Stimulated activated CD8-positive, alpha-beta memory T cell treated with anti-CD3 and anti-CD28 coated beads, Interleukin-4, amount 100 ng/mL, for 48 hours (primary cell): ENCODE measurements around the gene ATP9A.
"Not testable (repeated sequence)": the region's sequence is repeated elsewhere in the genome, so short reads cannot be mapped to it uniquely, and the experiment has no call there.

Source experiments
- DNase-seq: peaks from one replicate; pipeline ENCODE4 v3.0.0-alpha.2; 2020

Gene ATP9A, protein sequence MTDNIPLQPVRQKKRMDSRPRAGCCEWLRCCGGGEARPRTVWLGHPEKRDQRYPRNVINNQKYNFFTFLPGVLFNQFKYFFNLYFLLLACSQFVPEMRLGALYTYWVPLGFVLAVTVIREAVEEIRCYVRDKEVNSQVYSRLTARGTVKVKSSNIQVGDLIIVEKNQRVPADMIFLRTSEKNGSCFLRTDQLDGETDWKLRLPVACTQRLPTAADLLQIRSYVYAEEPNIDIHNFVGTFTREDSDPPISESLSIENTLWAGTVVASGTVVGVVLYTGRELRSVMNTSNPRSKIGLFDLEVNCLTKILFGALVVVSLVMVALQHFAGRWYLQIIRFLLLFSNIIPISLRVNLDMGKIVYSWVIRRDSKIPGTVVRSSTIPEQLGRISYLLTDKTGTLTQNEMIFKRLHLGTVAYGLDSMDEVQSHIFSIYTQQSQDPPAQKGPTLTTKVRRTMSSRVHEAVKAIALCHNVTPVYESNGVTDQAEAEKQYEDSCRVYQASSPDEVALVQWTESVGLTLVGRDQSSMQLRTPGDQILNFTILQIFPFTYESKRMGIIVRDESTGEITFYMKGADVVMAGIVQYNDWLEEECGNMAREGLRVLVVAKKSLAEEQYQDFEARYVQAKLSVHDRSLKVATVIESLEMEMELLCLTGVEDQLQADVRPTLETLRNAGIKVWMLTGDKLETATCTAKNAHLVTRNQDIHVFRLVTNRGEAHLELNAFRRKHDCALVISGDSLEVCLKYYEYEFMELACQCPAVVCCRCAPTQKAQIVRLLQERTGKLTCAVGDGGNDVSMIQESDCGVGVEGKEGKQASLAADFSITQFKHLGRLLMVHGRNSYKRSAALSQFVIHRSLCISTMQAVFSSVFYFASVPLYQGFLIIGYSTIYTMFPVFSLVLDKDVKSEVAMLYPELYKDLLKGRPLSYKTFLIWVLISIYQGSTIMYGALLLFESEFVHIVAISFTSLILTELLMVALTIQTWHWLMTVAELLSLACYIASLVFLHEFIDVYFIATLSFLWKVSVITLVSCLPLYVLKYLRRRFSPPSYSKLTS

DNA sequence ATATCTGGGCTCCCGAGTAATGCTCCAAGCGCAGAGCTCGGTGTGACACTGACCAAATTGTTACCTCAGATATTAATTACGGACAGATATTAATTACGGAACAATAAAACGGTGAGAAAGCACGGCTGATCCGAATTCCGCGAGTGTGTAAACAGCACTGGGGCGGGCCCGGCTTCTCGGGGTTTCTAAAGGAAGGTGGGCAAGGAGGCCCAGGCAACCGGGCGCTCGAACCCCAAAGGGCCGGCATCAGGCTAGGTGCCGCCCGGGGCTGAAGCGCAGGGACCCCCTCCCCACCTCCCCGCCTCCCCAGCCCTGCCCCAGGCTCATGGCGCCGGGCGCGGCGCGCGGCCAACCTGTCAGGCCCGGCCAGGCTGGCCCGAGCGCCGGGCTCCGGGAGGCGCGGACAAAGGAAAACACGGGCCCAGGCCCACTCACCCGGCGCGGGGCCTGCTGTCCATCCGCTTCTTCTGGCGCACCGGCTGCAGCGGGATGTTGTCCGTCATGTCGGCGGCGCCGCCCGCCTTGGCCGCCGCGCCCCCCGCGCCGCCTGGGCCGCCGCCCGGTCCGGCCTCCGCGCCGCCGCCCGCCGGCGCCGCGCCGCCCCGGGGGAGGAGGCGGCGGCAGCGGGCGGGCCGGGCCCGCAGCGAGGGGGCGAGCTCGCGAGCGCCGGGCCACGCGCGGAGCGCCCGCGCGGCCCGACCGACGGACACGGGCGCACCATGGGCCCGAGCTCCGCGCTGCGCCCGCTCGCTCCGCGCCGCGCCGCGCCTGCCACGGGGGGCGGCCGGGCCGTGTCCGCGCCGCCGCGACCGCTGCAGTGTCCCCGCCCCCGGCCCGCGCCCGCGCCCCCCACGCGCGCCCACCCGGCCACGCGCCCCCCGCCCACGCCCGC is at the start of gene ATP9A:
ATP9A (minus strand) TSS at position 524 of the 892 bp plus-strand sequence; CDS start at position 503, 21 bp downstream.
- peak; percentile 24 for DNase-seq

DNA sequence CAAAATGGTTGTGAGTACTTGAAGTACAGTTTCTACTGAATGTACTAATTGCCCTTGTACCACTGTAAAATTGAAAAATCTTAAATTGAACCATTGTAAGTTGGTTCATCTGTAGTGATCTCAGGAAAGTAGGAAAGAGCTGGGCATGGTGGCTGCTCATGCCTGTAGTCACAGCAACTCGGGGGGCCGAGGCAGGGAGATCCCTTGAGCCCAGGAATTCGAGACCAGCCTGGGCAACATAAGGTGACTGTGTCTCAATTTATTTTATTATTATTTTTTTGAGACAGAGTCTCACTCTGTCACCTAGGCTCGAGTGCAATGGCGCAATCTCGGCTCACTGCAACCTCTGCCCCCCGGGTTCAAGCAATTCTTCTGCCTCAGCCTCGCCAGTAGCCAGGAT is 48.7 kb upstream of the ATP9A start:
- not testable (repeated sequence) for DNase-seq

DNA sequence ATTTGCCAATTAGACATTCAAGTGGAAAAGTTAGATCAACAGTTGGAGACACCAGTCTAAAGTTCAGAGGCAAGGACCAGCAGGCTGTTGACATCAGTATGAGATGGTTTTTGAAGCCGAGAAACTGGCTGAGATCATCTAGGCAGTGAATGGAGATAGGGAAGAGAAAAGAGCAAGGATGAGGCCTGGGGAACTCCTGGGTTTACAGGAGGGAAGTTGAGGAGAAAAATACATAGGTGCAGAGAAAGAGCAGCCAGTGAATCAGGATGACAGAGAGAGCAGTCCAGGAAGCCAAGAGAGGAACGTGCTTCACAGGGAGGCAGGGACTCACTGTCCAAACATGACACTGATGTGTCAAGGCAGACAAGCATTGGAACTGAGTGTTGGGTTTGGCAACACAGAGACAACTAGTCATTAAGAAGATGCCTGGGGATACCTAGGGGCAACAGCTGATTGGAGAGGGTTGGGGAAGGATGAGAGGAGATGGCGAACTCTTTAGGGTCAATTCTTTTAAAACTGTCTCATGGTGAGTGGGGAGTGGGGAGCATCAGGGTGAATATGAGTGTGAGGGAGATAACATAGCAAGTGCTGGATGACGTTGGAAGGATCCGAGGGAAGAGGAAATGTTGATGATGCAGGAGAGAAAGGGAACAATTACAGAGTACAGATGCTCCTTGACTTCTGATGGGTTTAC is 47.3 kb upstream of the ATP9A start:
- no peak for DNase-seq

DNA sequence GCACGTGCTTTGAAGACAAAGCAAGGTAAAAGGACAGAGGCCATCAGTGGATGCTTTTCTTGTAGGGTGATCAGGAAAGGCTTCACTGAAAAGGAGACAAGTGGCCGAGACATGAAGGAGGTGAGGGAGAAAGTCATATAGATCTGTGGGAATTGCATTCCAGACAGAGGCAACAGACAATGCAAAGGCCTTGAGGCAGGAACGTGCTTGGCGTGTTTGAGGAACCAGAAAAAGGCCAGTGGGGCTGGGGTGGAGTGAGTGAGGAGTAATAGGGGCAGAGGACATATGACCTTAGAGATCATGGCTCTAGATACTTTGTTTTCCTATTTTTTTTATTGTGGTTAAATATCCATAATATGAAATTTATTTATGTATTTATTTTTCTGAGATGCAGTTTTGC is 44.7 kb upstream of the ATP9A start:
- no peak for DNase-seq

DNA sequence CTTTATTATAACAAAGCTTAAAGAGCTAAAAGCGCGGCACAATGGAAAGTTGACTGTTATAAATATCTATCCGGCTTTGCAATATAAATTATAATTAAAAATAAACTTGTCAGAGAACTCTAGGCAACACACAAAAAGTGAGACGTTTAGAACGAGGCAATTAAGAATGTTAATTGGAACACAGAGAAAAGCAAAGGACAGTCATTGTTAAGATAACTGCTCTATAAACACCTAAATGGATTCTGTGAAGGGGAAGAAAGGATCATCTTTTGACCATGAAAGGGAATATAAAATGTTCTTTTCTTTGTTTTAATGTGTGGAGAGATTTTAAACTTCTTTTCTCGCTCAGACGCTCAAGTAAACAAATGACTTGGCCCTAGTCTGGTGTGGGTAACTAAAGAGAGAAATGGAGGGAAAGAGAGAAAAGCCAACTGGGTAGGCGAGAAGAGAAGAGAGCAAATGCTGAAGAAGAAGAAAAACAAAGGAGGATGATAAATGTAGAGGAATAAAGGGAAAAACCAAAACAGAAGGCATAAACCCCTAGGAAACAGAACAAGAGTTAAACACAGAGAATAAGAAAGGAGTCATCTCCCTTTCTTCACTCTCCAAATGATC is 43.4 kb upstream of the ATP9A start:
- DNase-seq, result no peak

DNA sequence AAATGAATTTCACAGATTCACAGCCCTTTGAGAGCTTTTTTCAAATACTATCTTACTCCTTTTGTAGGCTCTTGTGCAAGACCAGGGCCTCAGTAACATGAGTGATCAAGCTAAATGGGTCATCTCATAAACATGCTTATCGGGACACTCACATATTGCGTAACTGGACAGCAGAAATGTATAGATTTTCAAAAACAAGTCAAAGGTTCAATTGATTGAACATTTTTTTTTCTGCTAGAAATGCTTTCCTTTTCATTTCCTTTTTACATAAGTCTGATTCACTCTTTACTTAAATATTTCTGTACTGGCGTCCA is 42.8 kb upstream of the ATP9A start:
- no peak for DNase-seq

DNA sequence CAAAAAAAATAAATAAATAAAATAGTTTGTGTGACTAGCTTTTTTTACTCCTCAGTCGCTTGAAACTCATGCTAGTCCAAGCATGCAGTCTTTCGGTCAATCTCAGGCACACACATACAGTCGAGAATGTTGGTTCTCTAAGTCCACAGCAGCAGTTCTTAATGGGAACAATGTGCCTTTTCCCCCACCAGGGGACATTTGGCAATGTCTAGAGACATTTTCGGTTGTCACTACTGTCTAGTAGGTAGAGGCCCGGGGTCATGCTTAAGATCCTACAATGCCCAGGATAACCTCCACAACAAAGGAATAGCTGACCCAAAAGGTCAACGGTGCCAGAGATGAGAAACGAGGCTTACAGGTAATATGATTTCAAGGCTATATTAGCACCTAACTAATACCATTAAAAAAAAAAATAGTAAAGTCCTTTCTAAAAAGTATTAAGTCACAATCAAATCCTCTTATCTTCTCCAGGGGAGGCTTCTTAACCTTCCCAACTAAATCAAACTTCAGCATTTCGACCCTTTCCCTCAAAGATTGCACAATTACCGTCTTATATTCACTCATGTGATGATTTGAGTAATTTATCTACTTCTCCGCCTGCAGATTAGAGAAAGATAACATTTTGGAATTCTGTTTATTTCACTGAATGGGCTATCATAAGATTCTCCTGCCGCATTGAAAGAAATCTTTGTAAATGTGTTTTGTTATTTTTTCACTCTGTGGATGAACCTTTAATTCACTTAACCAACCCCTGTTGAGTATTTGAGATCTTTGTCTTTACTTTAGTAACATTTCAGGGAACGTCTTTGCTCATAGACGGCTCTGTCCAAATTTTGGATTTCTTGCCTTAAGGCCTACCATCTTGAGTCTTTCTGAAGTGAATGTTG is 42.2 kb upstream of the ATP9A start:
- DNase-seq, result no peak

DNA sequence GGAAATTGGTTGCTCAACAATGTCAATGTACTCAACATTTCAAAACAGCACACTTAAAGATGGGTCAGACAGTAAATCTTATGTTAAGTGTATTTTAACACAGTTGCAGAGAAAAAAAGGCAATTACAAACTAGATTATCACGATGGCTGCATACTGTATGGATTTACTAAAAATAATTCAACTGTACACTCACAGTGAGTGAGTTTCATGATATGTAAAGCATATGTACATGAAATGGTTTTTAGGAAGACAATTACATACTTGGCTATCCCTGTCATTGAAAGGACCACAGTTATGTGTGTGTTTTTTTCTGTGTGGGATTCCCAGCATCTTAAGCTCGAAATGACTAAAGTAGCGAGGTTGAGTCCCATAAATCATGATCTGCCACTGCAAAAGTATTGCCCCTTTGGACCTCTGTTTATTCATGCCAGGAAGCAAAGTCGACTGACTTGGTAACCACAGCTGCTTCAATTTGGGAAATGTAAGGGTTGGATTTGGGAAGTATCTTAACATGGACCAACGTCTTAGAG is 39.6 kb upstream of the ATP9A start:
- DNase-seq, result no peak

DNA sequence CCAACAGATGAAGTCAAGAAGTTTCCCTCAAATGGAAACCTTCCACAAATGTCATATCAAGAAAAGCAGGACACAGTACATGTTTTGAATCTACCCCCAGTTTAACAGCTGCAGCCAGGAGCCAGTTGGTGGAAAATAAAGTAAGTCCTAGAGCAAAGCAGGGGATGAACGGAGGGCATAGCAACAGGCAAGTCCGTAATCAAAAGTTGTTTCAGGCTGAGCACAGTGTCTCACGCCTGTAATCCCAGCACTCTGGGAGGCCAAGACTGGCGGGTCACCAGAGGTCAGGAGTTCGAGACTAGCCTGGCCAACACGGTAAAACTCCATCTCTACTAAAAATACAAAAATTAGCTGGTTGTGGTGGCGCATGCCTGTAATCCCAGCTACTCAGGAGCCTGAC is 36.6 kb upstream of the ATP9A start:
- DNase-seq, result no peak

DNA sequence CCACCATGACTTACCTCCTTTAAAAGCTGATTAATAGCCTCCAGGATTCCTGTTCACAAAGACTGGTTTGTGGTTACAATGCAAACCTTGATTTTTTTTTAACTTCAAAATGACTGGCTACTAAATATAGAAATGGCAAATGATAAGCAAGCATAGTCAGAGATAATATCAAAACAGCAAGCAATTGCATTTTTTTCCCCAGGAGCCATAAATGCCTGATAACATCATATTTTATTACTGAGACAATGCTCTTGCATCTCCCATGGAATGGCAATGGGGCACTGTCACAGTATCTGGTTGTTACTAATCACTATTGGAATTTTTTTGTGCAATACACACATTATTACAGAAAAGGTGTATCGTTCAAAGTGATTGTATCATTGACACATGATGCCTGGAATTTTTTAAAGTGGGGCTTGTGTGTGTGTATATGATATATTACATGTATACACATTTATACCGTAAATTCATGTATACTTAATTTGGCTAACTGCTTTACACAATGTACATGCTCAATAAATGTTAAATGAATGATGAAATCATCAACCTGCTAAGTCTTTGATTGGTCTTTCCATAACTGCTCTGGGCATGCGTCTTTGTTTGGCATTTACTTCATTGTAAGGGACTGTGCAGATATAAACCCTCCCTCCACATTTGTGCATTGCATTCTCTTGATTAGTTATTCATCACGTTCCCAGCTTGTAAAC is 35.1 kb upstream of the ATP9A start:
- no peak for DNase-seq

DNA sequence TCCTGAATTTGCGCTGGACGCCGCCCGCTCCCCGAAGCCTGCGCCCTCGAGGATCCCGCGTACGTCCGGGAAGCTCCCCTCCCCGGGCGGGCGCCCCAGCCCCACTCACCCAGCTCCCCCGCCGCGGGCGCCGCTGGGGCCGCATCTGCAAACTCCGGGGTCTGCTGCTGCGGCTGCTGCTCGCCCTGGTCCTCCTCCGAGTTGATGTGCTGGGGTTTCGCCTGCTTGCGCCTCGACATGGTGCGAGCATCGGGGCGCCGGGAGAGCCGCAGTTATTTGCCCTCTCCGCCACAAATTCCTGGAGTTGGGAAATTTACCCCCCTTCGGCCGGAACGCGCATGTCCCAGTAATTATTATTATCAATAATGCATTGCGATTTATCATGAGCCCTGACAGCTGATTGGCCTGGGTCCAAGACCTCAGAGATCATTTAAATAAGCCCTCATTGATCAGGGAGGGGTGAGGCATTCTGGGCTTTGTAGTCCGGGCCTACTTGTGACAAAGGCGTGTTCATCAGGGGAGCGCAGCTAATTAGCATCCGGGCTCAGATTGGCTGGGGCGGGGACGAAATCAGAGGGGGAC is 34.1 kb upstream of the ATP9A start, which contains the start of gene SALL4:
SALL4 (minus strand) TSS at position 352 of the 582 bp plus-strand sequence; CDS start at position 239, 113 bp downstream.
- no peak for DNase-seq

DNA sequence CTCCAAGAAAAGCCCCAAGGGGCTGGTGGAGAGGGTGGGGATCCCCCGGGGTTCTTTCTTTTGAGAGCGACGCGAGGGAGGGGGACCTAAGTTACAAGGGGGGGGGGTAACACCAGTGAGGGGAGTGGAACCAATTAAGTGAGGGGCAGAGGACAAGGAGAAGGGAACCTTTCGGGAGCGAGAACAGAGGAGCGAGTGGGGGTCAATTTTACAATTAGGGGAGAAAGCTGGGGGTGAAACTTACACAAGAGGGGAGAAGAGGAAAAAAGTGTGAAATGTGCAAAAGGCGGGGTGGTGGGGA is 33.6 kb upstream of the ATP9A start:
- no peak for DNase-seq

DNA sequence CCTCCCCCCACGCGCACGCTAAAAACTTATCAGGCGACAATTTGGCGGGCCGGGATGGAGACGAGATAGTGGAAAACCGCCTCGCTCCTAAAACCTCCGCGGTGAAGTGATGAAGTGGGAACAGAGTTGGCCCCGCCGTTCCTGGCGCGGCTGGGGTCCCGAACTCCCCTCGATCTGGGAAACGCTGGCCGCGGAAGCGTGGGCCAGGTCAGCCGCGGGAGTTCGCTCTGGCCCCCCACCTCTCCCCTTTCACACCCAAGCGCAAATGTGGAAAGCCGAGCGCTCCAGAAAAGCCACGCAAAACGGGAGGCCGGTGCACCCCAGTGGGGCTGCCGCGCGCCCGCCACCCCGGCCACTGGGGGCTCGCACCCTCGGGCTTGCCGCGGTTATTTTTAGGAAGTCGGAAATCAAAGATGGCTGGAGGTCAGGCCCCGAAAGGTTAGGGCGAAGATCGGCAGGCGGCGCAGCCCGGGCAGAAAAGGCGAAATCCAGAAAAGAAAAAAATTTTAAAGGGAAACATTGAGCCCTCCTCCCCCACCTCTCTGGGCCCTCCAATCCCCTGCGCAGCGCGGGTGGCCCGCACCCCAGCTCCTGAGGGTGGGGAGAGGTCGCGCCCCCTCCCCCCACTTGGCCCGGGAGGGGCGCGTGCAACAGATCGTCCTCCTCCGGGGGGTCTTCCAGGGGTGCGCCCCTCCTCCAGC is 33.1 kb upstream of the ATP9A start:
- DNase-seq, result no peak

DNA sequence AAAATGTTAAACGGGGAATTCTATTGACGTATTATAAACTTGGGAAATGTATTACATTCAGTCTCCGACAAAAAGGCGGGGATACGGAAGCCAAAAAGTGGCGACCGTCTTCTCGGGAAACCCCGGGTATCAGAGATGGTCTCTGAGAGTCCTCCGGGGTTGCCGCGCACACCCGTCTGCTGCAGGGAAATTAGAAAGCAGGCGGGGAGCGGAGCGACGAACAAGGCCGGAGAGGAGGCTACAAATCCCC is 32.6 kb upstream of the ATP9A start:
- peak; percentile 25 for DNase-seq

DNA sequence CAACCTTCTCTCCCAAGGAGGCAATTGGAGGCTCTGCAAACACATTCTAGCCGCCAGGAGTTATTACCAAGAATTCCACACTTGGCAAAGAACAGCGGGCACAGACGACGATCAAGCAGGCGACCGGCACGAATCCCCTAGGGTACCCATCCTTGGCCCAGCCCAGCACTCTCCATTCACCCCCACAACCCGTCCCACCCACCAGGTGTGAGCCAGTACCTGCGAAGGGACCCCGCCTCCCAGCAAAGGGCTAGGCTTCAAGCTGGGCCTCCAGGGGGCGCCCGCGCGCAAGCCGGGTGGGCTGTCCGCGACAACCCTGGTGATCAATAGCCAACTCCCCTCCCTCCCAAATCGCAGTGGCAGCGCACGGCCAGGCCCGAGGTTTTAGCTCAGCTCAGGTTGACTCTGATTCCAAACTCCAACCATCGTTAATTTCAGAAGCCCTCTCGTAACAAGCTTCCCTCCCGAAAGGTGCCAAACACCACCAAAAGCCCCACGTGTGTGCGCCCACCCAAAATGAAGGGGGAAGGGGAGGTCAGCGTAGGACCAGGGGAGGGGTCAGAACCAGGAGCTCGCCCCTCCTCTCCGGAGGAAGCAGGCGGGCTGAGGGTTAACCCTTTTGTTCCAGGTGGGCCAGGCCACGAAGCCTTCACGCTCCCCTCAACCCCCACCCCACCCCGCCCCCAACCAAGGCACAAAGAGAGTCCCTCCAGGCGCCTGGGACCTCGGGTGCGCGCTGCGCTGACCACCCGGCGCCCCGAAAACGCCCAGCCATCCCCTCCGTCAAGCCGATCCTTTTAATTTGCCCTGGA is 32.1 kb upstream of the ATP9A start:
- DNase-seq, result peak; percentile 88

DNA sequence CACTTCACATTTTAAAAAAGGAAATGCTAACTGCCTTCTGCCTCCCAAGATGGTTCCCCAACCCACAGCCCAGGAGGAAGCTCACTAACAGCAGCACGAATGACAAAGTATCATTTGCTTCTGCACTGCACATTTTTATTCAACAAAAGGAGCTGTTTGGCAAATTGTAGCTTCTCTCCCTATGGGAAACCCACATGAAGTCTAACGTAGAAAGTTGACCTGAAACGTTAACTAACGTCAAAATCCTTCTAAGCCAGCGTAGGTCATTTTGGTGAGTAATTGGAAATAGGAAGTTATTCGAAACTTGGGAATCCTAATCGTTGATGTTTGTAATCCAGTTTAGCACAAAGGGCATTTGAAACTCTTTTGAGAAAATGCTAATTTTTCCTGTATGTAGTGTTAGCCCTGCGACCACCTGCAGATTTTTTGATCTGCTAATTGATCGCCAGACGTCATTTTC is 31.2 kb upstream of the ATP9A start:
- no peak for DNase-seq

DNA sequence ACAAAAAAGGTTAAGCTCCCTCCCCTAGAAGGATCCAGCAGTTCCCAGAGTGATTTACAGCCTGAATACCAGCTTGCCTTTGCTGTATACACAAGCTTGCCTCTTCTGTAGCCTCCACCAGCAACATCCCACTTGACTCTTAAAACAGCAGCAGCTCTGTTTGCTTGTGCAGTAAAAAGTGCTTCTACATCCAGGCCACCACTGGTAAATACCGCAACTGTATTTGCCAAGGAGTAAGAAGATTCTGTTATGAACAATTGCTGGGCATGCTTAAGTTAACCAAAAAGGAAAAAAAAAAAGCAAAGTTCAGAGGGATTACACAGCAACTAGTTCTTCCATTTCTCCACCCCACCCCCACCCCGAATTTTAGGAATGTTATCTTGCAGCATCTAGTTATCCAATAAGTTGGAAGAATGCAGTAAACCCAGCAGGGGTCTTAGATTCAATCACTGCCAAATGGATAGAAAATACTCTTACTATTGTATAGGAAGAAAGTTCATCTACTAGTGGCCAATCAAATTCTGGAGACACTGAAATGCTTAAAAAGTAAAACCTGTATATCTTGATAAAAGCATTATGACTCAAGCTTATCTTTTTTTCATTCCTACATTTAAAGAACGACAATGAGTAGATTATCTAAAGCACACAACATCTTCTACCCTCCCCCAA is 29.3 kb upstream of the ATP9A start:
- no peak for DNase-seq
